K562 (cell line): ENCODE measurements around the gene AFF2. TPM values are rescaled to one million over a fixed set of nuclear protein-coding genes. Genes with fewer than 3 reads are reported as not detected.

Experiments
- ATAC-seq: fragments of 200-7000 bp; cut with Tn5 transposase; 3 replicates; pipeline ENCODE4 v1.9.1; 2020; ENCODE audit warnings: moderate library complexity
- BruUV-seq: library from RNA; stranded (reverse); fragments of 400-500 nt; replicated peaks from 2 replicates; lab custom pipeline; 2021; lab: Mats Ljungman, UMichigan
- CTCF ChIA-PET: fragments of 300-600 bp; formaldehyde crosslinking; extraction: SDS; loops from one replicate; lab custom pipeline; 2021; ENCODE audit warnings: low intra/inter-chr PET ratio; lab: Yijun Ruan, JAX
- POLR2A ChIA-PET: fragments of 300-600, 350-650 bp; sonication (Branson Sonifier 250); formaldehyde crosslinking; extraction: SDS; loops from one replicate; lab custom pipeline; 2021; ENCODE audit warnings: antibody characterized with exemption, inconsistent platforms; lab: Yijun Ruan, JAX
- DNase-seq, 4 experiments: peaks; one replicate each; pipeline versions ENCODE4 v3.0.0 to v3.0.0-alpha.2; 2011 to 2018; ENCODE audit warnings: low spot score in 3 of 4, mixed read lengths in 3 of 4; ENCODE audit errors: extremely low read depth in 1 of 4
- FAIRE-seq: peaks from 2 replicates; lab custom pipeline; 2011; peaks lifted over from hg19 to GRCh38; lab: Jason Lieb, UNC
- H2AFZ ChIP-seq: 2 replicates; pipeline ENCODE4 v1.6.0; 2011; ENCODE audit warnings: low read depth, low read length, control low read depth, inconsistent platforms
- H3K27ac ChIP-seq: fragments of 200-600 bp; 3 replicates; pipeline ENCODE4 v1.8.0; 2011; ENCODE audit warnings: low read depth, mild to moderate bottlenecking, control low read depth, inconsistent platforms, low read length, moderate library complexity, mixed read lengths; ENCODE audit errors: extremely low read depth
- H3K27me3 ChIP-seq, 2 experiments: fragments of 300-600 bp in 1 of 2; 2 replicates in 1 of 2; 3 replicates in 1 of 2; pipeline versions ENCODE4 v1.6.0 to v1.8.0; 2011; ENCODE audit warnings: inconsistent platforms in 2 of 2, low read length in 2 of 2, mild to moderate bottlenecking in 1 of 2, mixed read lengths in 1 of 2, moderate library complexity in 1 of 2; ENCODE audit not compliant: control insufficient read depth in 2 of 2, insufficient read depth in 2 of 2
- H3K36me3 ChIP-seq: fragments of 300-600 bp; 3 replicates; pipeline ENCODE4 v1.8.0; 2011; ENCODE audit warnings: mild to moderate bottlenecking, low read length, inconsistent platforms; ENCODE audit not compliant: control insufficient read depth, insufficient read depth
- H3K4me1 ChIP-seq, 2 experiments: fragments of 200-600 bp in 1 of 2; replicated peaks in 1 of 2; 2 replicates in 1 of 2; 3 replicates in 1 of 2; pipeline versions ENCODE4 v1.5.1 to v1.8.0; 2011; ENCODE audit warnings: inconsistent platforms in 2 of 2, low read length in 2 of 2, mild to moderate bottlenecking in 1 of 2, mixed read lengths in 1 of 2, moderate library complexity in 1 of 2; ENCODE audit not compliant: control insufficient read depth in 2 of 2, insufficient read depth in 2 of 2
- H3K4me2 ChIP-seq: 2 replicates; pipeline ENCODE4 v1.6.1; 2011; ENCODE audit warnings: low read length, control low read depth, inconsistent platforms, mixed read lengths; ENCODE audit not compliant: insufficient read depth
- H3K4me3 ChIP-seq: fragments of 200-600 bp; sonication (generic), shearing (Covaris generic); 2 replicates; pipeline ENCODE4 v1.5.1; 2016; ENCODE audit warnings: control low read depth, inconsistent platforms
- H3K79me2 ChIP-seq: fragments of 200-600 bp; 3 replicates; pipeline ENCODE4 v1.8.0; 2011; ENCODE audit warnings: low read length, inconsistent platforms; ENCODE audit not compliant: control insufficient read depth, insufficient read depth
- H3K9ac ChIP-seq, 2 experiments: 2 replicates each; pipeline versions ENCODE4 v1.6.0 to v1.6.1; 2011; ENCODE audit warnings: low read depth in 2 of 2, low read length in 2 of 2, control low read depth in 1 of 2, inconsistent platforms in 1 of 2, mild to moderate bottlenecking in 1 of 2, mixed read lengths in 1 of 2; ENCODE audit not compliant: insufficient read depth in 1 of 2
- H3K9me1 ChIP-seq: one replicate; pipeline ENCODE4 v1.6.0; 2011; ENCODE audit warnings: inconsistent platforms, mild to moderate bottlenecking, low read length, moderate library complexity; ENCODE audit not compliant: control insufficient read depth, insufficient read depth
- H3K9me3 ChIP-seq: replicated peaks from 2 replicates; pipeline ENCODE4 v1.5.1; 2011; ENCODE audit warnings: low read depth, low read length, inconsistent platforms; ENCODE audit not compliant: control insufficient read depth, insufficient read depth
- H4K20me1 ChIP-seq: replicated peaks from 2 replicates; pipeline ENCODE4 v1.6.1; 2011; ENCODE audit warnings: low read length, inconsistent platforms, mixed read lengths; ENCODE audit not compliant: control insufficient read depth, insufficient read depth
- FOXJ2 ChIP-seq: fragments of 200-800 bp; sonication (Bioruptor generic); IDR thresholded peaks from 2 replicates; pipeline ENCODE4 v1.6.1; 2016; ENCODE audit warnings: missing genetic modification characterization, missing compliant biosample characterization
- POLR2G ChIP-seq: fragments of 200-400 bp; formaldehyde crosslinking; IDR thresholded peaks from 2 replicates; pipeline ENCODE4 v1.6.1; 2017; ENCODE audit warnings: low read depth, mild to moderate bottlenecking, antibody characterized with exemption, low read length, moderate library complexity
- PTTG1 ChIP-seq: fragments of 450-650 bp; IDR thresholded peaks from 2 replicates; pipeline ENCODE4 v1.6.1; 2016; ENCODE audit warnings: low read depth, mild to moderate bottlenecking, missing genetic modification characterization, missing compliant biosample characterization
- RB1 ChIP-seq: fragments of 450-650 bp; IDR thresholded peaks from 2 replicates; pipeline ENCODE4 v1.6.1; 2017; ENCODE audit warnings: low read depth, mild to moderate bottlenecking
- TGIF2 ChIP-seq: sonication (generic); formaldehyde crosslinking; IDR thresholded peaks from 2 replicates; pipeline ENCODE4 v1.8.1; 2022; ENCODE audit warnings: mild to moderate bottlenecking, missing genetic modification reagents, moderate library complexity
- ZBTB43 ChIP-seq: sonication (generic); formaldehyde crosslinking; IDR thresholded peaks from 2 replicates; pipeline ENCODE4 v1.8.0; 2023; ENCODE audit warnings: mild to moderate bottlenecking, missing genetic modification reagents
- ZNF3 ChIP-seq: fragments of 250-450 bp; sonication (Bioruptor Pico); IDR thresholded peaks from 2 replicates; pipeline ENCODE4 v1.5.0; 2021; ENCODE audit warnings: mild to moderate bottlenecking, moderate library complexity
- ZNF398 ChIP-seq: fragments of 250-450 bp; sonication (Bioruptor Pico); IDR thresholded peaks from 2 replicates; pipeline ENCODE4 v1.8.0; 2021; ENCODE audit warnings: moderate library complexity, mild to moderate bottlenecking, inconsistent platforms
- ZSCAN32 ChIP-seq: fragments of 450-650 bp; formaldehyde crosslinking; IDR thresholded peaks from 2 replicates; pipeline ENCODE4 v1.4.0; 2020; ENCODE audit warnings: mild to moderate bottlenecking, moderate library complexity
- WGBS: fragments of 100-300 bp; shearing (Covaris generic); methylation state at CpG from one replicate; pipeline ENCODE4 v1.1.6; 2016; ENCODE audit warnings: low coverage, mixed read lengths; ENCODE audit not compliant: insufficient coverage; ENCODE audit errors: missing lambda C conversion rate; 5-methylcytosine and 5-hydroxymethylcytosine counted together
- in situ Hi-C: fragments of 300-500 bp; cut with MboI; formaldehyde crosslinking; loops from 4 replicates; pipeline ENCODE4 v1.15.0; 2018; ENCODE audit warnings: inconsistent platforms, mixed read lengths
- intact Hi-C: fragments of 100-400 bp; cut with micrococcal nuclease; formaldehyde crosslinking; loops from 2 replicates; pipeline ENCODE4 v1.14.2; 2022
- polyA plus RNA-seq, 8 experiments: library from polyadenylated mRNA; depleted of rRNA in 4 of 8; stranded (reverse) in 5 of 8; unstranded in 3 of 8; fragments of >200 nt; fragmentation: Nextera tagmentation in 2 of 8; fragmentation: Illumina TruSeq in 1 of 8; extraction: Ambion mirVana in 2 of 8; extraction: Trizol in 1 of 8; gene quantifications; 2 replicates each; pipeline versions ENCODE4 v1.2.1 to v1.2.3, GENCODE V29; 2011 to 2014; ENCODE audit warnings: inconsistent platforms in 1 of 8, missing spikeins in 1 of 8
- total RNA-seq, 7 experiments: library from RNA; depleted of rRNA in 6 of 7; stranded (reverse); fragments of >200 nt in 6 of 7; fragmentation: Illumina TruSeq in 2 of 7; extraction: Trizol in 2 of 7; gene quantifications; 2 replicates each; pipeline versions ENCODE4 v1.2.1 to v1.2.3, GENCODE V29; 2011 to 2021; ENCODE audit warnings: low replicate concordance in 1 of 7
- TF ChIP-seq, protein P1 (sequence below): fragments of 450-650 bp; IDR thresholded peaks from 2 replicates; pipeline ENCODE4 v1.6.1; 2017; ENCODE audit warnings: mild to moderate bottlenecking, moderate library complexity

The AFF2 gene
- total and polyA plus RNA-seq, 9 of the 15 experiments (the other 6 are each of a cell fraction or from before 2014, with no cell fraction given): 0.01 to 0.20 (median 0.07) TPM

GRCh38 chrX:148535639-148536038 lies 35.2 kb downstream of the AFF2 start:
- 50% methylated on average over 4 of the region's 4 CpGs for WGBS
- Histone ChIP-seq H3K27ac (no peak overlapping the region), H3K4me2 (no peak overlapping the region), H3K9me1 (no peaks in the 10 kb centered on the region), H3K9ac (no peak overlapping the region), H3K36me3 (no peaks in the 10 kb centered on the region), H3K27me3 (no peaks in the 10 kb centered on the region), H3K4me1 (peaks cover 0 to 3% of the 10 kb centered on the region in 2 experiments; a peak in 3 of 5 replicates), H3K4me3 (no peak overlapping the region), H2AFZ (no peak overlapping the region), H3K9me3 (no peaks in the 10 kb centered on the region), H3K79me2 (no peaks in the 10 kb centered on the region), H4K20me1 (no peaks in the 10 kb centered on the region)
- ATAC-seq (no peak), DNase-seq (no peak), FAIRE-seq (no peak)
- CTCF ChIA-PET: no interaction called here
- in situ Hi-C loops (no loop called here), intact Hi-C loops (no loop called here)
- POLR2A ChIA-PET: no interaction called here
- BruUV-seq: no TSS peak
- TF ChIP-seq FOXJ2 (tag) (no peak), ZNF3 (no peak), ZSCAN32 (CRISPR knock-in tag) (no peak), RB1 (no peak), POLR2G (no peak), PTTG1 (tag) (no peak), ZBTB43 (no peak), ZNF398 (no peak), TGIF2 (CRISPR knock-in tag) (no peak)
- TF ChIP-seq, protein P1, sequence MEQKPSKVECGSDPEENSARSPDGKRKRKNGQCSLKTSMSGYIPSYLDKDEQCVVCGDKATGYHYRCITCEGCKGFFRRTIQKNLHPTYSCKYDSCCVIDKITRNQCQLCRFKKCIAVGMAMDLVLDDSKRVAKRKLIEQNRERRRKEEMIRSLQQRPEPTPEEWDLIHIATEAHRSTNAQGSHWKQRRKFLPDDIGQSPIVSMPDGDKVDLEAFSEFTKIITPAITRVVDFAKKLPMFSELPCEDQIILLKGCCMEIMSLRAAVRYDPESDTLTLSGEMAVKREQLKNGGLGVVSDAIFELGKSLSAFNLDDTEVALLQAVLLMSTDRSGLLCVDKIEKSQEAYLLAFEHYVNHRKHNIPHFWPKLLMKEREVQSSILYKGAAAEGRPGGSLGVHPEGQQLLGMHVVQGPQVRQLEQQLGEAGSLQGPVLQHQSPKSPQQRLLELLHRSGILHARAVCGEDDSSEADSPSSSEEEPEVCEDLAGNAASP: no peak
